ENCODE measurements around the gene FKTN.
"Not testable (repeated sequence)": the region's sequence is repeated elsewhere in the genome, so short reads cannot be mapped to it uniquely, and the experiment has no call there.

The FKTN gene

GRCh38 chr9:105557804-105558610 is at the start of gene FKTN:
TSS of gene FKTN (plus strand) at chr9:105558131. CDS start at chr9:105575033, 16,902 bp downstream.
- in situ Hi-C loops (cut with HindIII; ENCODE audit: low sequenced_read_pairs): no loop called here
- peak; percentile 90 for DNase-seq (ENCODE audit: low read depth, low spot score)
- peak within 1 kb of the TSS; percentile 97 for H3K4me3 ChIP-seq (ENCODE audit: low read depth, low read length)
- TF ChIP-seq CTCF (IDR thresholded peaks at IDR 0.05; ENCODE audit: low read depth, low read length): no peak

DNA sequence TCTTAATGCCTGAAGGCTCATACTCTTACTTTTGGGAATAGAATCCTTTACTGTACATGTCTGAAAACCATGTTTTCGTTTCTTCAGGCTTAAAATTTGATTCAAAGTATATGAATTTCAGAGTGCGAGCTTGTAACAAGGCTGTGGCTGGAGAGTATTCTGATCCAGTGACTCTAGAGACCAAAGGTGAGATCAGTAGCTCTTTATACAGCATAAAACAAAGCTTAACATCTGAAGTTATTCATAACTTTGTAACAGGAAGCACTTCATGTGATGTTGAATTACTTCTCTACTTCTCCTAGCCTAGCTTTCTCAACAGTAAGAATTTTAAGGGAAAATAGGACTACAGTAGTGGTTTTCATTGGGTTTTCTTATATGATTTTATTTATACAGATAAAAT is 49.4 kb upstream of the FKTN start:
- no peak overlapping the region for H3K4me3 ChIP-seq (ENCODE audit: low read depth, low read length)
- in situ Hi-C loops (cut with HindIII; ENCODE audit: low sequenced_read_pairs): no loop called here
- no peak for TF ChIP-seq CTCF (IDR thresholded peaks at IDR 0.05; ENCODE audit: low read depth, low read length)
- no peak for DNase-seq (ENCODE audit: low read depth, low spot score)

DNA sequence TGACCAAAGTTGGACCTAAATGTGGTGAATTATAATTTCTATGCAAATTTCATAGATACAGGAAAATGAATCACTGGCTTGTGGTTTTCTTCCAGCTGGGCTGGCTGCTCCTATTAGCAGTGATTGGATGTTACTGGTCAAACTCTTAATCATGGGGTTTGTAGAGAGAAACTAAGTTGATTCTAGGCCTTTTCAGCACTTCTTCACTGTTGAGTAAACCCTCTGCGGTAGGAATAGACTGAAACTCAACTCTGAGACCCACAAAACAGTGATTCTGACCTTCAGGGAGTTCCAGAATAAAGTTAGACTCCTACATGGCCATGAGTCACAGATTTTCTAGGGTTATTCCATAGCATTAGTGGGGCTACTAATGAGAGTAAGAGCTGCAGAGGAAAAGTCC is 47.9 kb upstream of the FKTN start:
- in situ Hi-C loops (cut with HindIII; ENCODE audit: low sequenced_read_pairs): no loop called here
- DNase-seq (ENCODE audit: low read depth, low spot score): peak; percentile 86
- H3K4me3 ChIP-seq (ENCODE audit: low read depth, low read length): no peak overlapping the region
- no peak for TF ChIP-seq CTCF (IDR thresholded peaks at IDR 0.05; ENCODE audit: low read depth, low read length)

DNA sequence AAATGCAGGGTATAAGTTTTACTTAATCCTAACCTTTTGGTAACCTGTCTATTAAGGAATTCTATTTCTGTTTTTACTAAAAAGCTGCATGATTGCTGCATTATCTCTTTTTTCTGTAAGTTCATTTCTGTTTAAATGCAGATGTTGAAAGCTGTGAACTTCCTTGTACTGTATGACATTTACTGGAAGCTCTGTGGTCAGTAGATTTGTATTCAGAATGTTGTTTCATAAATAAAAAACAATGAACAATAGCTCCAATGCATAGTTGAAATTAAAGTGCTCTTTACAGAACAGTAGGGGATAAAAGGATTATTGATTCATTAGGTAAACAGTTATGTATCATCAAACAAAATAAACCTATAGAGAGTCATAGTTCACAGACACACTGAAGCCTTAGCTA is 46.5 kb upstream of the FKTN start:
- TF ChIP-seq CTCF (IDR thresholded peaks at IDR 0.05; ENCODE audit: low read depth, low read length): no peak
- no peak for DNase-seq (ENCODE audit: low read depth, low spot score)
- no peak overlapping the region for H3K4me3 ChIP-seq (ENCODE audit: low read depth, low read length)
- in situ Hi-C loops (cut with HindIII; ENCODE audit: low sequenced_read_pairs): no loop called here

- no peak for DNase-seq (ENCODE audit: low read depth, low spot score)
- TF ChIP-seq CTCF (IDR thresholded peaks at IDR 0.05; ENCODE audit: low read depth, low read length): no peak
- in situ Hi-C loops (cut with HindIII; ENCODE audit: low sequenced_read_pairs): no loop called here
- H3K4me3 ChIP-seq (ENCODE audit: low read depth, low read length): no peak overlapping the region
Observed at GRCh38 chr9:105515811-105516413, 42.0 kb upstream of the FKTN start.

DNA sequence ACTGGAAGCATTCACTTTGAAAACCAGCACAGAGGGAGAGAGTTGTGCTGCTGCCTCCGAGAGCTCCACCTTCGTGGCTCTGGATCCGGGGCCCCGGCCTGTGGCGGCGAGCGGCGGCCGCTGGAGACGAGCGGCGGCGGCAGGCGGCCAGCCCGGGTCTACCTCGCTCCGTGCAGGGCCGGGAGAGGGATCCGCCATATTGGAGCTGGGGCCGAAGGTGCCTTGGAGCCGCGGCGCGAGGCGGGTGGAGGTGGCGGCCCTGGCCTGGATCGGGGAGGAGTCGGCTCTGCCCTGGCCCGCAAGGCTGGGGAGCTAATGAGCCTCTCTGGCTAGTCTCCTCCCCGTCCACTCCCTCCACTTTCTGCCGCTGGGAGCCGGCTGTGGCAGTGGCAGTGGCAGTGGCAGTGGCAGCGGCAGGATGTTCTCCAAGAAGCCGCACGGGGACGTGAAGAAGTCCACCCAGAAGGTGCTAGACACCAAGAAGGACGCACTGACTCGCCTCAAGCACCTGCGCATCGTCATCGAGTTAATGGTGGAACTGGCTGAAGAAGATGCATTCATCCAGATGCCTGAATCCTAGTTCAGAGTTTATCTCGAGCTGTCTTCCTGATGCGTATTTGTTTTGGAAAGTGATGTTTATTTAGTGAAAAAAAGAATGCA is 38.1 kb upstream of the FKTN start:
- DNase-seq (ENCODE audit: low read depth, low spot score); in situ Hi-C loops (cut with HindIII; ENCODE audit: low sequenced_read_pairs): not testable (repeated sequence)
- H3K4me3 ChIP-seq (ENCODE audit: low read depth, low read length): peak overlapping the region; percentile 26

DNA sequence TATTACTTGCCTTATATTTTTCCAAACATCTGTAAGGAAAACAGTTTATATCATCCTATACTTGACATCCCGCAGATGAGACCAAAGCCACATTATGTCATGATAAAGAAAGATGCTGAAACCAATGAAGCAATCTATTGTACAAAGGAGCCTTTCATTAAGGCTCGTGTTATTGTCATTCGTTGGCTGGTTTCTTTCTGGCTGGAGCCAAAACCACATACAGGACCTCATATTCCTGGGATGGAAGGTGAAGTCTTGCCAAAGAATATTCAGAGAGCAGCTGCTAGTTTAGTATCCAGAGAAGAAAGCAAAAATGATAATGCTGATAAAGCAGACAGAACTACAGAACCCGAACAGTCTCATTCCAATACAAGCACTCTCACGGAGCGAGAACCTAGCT is 36.9 kb upstream of the FKTN start:
- DNase-seq (ENCODE audit: low read depth, low spot score); in situ Hi-C loops (cut with HindIII; ENCODE audit: low sequenced_read_pairs); H3K4me3 ChIP-seq (ENCODE audit: low read depth, low read length): not testable (repeated sequence)

GRCh38 chr9:105522618-105523385 is 35.1 kb upstream of the FKTN start:
- H3K4me3 ChIP-seq (ENCODE audit: low read depth, low read length); in situ Hi-C loops (cut with HindIII; ENCODE audit: low sequenced_read_pairs); DNase-seq (ENCODE audit: low read depth, low spot score): not testable (repeated sequence)
